TTC549 (cell line): ENCODE results near the gene NAXD.
"Not testable (repeated sequence)": the region's sequence is repeated elsewhere in the genome, so short reads cannot be mapped to it uniquely, and the experiment has no call there.

ENCODE experiments used
- FAIRE-seq: peaks from 2 replicates; lab custom pipeline; 2012; peaks lifted over from hg19 to GRCh38; lab: Jason Lieb, UNC

The NAXD gene

GRCh38 chr13:110597041-110597689 is 18.2 kb upstream of the NAXD start:
- FAIRE-seq = no peak

- FAIRE-seq = no peak
Measured at GRCh38 chr13:110600261-110600819, 15.0 kb upstream of the NAXD start.

GRCh38 chr13:110600980-110601379 is 14.4 kb upstream of the NAXD start:
- FAIRE-seq = no peak

- FAIRE-seq = no peak
Measured at GRCh38 chr13:110605132-110605531, 10.2 kb upstream of the NAXD start.

DNA sequence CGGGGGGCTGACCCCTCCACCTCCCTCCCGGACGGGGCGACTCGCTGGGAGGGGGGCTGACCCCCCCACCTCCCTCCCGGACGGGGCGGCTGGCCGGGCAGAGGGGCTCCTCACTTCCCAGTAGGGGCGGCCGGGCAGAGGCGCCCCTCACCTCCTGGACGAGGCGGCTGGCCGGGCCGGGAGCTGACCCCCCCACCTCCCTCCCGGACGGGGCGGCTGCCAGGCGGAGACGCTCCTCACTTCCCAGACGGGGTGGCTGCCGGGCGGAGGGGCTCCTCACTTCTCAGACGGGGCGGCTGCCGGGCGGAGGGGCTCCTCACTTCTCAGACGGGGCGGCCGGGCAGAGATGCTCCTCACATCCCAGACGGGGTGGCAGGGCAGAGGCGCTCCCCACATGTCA is 9.1 kb upstream of the NAXD start:
- not testable (repeated sequence) for FAIRE-seq

DNA sequence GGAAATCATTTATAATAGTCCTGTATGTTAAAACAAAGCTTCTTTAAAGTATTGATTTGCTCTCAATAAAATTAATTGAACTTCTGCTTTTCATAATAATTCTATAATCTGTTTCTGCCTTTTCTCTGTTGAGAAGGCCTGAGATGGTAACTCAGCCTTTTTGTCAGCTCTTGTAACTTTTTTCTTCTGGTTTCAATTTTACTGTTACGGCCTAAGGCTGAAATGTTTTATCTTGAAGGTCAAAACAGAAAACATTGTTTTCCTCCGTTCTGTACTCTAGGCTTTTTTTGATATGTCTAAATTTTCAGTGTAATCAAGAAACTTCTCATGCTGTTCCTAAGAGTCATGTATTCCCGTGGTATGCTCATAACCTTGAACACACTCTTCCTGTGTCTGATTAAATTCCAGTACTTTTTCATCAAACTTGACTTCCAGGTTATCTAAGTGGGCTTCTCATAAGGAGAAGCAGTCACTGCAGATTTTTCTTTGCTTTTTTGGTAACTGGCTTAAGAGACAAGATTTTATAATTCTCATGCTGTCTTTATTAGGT is 7.6 kb upstream of the NAXD start:
- no peak for FAIRE-seq

DNA sequence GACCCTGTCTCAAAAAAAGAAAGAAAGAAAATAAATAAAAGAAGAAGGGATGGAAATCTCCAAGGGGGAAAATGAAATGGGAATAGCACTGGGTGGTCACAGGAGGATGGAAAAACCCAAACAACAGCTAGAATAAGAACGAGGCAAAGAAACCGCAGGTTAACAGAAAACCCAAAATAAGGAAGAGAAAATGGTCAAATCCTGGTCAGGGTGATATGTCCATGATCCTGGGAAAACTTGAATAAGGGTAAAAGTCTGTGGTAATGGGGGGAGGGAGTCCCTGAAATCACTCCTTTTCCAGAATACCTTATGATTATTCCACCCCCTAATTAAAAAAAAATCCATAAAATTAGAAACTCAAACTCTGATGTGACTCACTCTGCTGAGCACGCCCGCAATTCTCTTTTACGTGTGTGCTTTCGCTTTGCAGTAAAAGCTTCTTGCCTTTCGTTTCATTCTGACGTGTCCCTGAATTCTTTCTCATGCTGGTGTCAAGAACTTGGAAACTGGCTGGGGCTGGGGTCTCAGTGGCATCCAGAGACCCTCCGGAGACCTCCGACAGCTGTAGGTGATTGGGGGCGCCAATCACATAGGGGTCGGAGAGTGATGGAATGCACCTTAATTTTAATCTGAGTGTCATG is 4.3 kb upstream of the NAXD start:
- FAIRE-seq = no peak

DNA sequence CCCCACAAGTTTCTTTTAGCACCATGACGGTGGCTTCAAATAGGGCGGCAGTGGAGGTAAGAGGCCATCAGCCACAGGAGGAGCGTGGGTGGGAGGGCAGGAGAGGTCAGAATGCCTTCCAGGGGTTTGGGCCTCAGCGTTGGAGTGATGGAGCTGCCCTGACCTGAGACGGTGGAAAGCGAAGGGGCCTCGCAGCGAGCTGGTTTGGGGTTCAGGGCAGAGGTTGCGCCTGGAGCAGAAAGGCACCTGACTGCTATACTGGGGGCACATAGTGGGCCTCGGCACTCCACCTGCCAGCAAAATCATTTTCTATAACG is 382 bp upstream of the NAXD start:
- no peak for FAIRE-seq

GRCh38 chr13:110616103-110617101 is 1.1 kb downstream of the NAXD start:
- FAIRE-seq = no peak

DNA sequence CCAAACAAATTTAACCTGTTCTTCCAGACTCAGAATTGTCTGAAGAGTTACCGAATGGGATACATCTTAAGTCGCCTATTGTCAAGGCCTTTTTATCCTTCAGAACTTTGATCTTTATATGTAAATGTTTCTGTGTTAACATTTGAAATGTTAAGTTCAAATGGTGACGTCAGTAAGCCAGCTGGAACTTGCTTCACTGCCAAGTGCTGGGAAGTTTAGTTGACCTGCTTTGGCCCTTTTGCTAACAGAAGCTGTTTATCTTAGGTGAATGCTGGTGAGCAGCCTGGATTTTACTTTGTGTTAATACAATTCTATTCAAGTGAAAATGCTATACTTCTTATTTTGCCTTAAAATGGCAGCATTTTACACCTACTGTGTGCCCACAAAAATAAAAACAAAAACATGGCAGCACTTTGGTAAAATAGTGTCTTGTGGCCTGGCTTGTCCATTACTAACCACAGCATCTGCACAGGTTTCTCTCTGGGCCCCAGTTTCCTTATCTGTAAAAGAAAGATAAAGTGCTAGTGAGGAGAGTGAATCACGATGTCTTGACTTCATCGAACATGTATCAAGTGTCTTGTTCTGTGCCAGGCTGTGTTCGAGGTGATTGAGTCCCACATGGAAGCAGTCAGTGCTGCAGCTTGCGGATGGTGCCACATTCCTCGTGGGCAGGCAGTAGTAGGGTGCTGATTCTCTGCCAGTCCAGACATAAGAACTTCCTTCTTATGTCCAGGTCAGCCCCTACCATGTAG is 2.2 kb downstream of the NAXD start:
- FAIRE-seq = no peak

DNA sequence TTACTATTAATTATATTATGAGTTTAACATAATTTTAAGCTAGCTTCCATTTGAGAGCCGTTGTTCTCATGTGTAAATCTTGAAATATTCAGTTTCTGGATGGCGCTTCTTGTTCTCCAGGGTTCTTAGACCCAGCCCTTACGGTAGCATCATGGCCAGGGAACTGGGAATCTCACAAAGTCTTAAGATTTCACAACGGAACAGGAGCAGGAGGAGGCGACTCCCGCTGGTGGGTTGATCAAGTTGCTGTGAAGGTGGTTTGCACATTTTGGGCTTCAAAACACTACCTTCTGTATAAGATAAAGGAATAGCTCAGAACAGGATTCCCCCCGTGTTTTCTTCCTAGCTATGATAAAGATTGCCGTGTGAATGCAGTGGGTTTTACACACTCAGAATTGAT is 2.8 kb downstream of the NAXD start:
- FAIRE-seq = no peak

DNA sequence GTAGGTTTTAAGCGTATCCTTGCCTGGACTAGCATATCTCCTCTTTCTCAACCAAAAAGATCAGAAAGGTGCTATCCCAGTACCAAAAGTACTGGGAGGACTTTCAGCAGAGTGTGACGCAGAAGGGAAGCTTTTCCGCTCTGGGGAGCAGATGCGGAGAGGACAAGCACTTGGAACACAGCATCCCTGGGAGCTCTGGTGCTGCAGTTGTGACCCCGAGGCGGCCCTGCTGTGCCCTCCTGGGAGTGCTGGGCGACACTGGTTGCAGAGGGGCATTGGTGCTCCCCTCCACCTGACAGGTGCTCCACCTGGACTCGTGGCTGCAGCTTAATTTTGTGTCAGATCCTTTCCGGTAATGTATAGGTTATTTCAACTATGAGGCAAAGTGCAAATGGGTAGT is 3.4 kb downstream of the NAXD start:
- no peak for FAIRE-seq

DNA sequence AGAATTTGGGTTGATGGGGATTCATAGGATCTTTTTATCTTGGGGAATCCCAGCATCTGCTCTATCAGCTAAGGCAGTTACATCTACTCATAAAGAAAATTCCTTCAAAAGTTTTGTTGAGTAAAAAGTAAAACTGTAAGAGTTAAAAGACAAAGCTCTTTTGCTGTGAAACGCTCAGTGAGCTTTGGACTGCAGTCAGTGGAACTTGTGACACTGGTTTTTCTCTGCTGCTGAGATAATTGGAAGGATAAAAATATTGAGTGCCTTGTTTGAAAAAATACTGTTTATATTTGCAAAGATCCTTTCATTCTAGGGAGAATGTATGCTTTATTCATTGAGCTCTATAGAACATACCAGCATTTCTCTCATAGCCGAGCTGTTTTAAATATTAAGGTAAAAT is 5.3 kb downstream of the NAXD start:
- no peak for FAIRE-seq

DNA sequence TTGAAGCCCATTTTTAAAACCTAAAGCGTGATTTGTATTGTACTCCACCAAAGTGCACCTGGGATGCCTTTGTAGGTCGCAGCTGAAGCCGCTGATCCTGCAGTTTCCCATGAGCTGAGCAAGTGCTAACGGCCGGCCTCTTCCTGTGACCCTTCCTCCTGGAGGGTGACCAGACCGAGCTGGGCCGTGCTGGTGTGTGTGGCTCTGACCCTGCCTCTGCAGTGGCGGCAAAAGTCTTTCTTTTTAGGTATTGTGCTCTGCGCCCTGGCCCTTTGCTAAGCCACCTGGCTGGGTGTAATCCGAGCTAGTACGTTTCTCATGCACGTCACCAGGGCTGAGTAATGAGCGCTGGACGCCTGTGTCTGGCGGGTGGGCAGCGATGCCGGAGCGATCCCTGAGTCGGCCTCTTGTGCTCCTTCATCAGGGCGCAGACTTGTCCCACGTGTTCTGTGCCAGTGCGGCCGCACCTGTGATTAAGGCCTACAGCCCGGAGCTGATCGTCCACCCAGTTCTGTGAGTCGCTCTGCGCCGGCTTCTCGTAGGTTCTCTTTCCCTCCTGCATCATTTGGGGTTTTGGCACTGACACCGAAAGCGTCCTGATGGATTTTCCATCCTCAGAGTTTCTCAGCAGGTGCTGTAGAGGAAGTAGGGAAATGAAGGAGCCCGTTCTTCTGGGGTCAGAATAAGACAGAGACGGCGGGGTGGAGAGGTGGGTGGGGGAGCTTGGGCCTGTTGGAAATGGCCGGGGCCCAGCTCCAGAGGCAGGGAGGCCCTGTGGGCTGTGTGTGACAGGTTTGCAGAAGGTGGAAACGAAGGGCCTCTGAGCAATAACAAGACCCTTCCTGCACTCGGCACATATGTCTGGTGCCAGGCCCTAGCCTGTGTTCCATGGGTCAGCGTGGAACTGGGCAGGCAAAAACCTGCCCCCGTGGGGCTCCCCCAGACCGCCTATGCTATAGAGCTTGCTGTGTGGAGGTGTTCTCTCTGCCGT is 9.7 kb downstream of the NAXD start:
- no peak for FAIRE-seq

GRCh38 chr13:110625771-110626321 is 10.5 kb downstream of the NAXD start:
- FAIRE-seq = no peak

GRCh38 chr13:110626521-110626920 is 11.2 kb downstream of the NAXD start:
- FAIRE-seq = no peak

DNA sequence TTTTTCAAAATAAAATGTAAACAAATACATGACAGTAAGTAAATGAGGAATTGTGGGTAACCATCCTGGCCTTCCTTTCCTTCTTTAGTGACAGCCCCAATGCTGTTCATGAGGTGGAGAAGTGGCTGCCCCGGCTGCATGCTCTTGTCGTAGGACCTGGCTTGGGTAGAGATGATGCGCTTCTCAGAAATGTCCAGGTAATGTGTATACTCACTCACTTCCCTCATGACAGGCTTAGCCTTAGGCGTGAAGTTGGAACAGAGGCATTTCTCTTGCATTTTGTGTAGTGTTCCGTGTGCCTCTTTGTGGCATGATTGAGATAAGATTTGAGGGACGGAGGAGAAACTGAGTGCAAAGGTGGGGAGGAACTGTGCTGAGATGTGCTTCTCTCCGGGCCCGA is 12.0 kb downstream of the NAXD start:
- no peak for FAIRE-seq

DNA sequence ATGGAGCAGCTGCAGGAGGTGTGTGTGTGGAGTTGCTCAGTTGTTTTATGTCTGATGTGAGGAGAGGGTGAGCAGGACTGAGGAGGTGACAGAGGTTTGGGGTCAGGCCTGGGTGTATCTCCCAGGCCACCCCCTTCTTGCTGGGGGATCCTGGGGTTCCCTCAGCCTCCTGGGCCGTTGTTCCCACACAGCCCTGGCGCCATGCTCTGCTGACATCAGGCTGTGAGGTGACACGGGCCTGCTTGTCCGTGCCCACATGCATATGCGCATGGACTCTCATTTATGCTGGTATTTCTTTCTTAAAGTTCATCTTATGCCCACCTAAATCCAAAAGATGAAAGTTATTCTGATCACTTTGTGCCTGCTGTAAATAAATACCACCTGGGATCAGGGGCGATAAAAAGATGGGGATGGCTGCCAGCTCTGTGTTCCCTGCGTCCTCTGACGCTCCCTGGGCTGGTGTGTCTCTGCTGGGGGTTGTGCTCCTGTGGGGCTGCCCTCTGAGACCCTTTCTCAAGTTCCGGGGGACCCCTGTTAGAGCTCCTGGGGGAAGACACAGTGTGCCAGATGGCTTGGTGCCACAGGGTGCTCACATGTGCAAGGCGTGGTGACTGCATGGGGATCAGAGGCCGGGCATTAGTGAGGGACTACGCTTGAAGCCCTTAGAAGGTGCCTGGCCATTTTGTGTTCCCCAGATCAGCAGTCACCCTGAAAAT is 12.6 kb downstream of the NAXD start:
- FAIRE-seq = no peak

DNA sequence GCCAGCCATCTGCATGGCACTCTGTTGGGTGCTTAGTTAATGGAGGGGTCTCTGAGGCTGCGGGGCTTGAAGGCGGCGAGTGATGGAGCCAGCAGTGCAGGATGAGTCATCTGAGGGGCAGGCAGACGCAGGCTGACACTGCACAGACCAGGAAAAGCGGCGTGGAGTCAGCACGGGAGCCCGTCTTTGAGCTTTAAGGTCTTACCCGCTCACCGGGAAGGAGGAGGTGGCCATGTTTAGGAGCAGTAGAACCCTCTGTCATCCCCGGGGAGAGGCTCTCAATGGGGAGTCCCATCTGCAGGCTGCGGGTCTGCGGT is 13.1 kb downstream of the NAXD start:
- FAIRE-seq = no peak
